Endometrium (tissue), 2 donors: Measurements from ENCODE around the gene ATP5F1E.
"Not testable (repeated sequence)": the region's sequence is repeated elsewhere in the genome, so short reads cannot be mapped to it uniquely, and the experiment has no call there.

Source experiments
- FAIRE-seq: peaks from 2 replicates; lab custom pipeline; 2012; peaks lifted over from hg19 to GRCh38; lab: Jason Lieb, UNC
- donor health status: control.
- donor health status: control.

Gene ATP5F1E

GRCh38 chr20:58988565-58988882 is 43.6 kb downstream of the ATP5F1E start:
- no peak for FAIRE-seq

- no peak for FAIRE-seq
These were observed 44.2 kb downstream of the ATP5F1E start for GRCh38 chr20:58987790-58988564.

- no peak for FAIRE-seq
These were observed 45.1 kb downstream of the ATP5F1E start for GRCh38 chr20:58986968-58987517.

GRCh38 chr20:58986286-58986967 is 45.7 kb downstream of the ATP5F1E start:
- FAIRE-seq: no peak

GRCh38 chr20:58985656-58986055 is 46.5 kb downstream of the ATP5F1E start:
- no peak for FAIRE-seq

GRCh38 chr20:58984691-58985090 is 47.4 kb downstream of the ATP5F1E start:
- no peak for FAIRE-seq

GRCh38 chr20:58983115-58983468 is 49.0 kb downstream of the ATP5F1E start:
- FAIRE-seq: not testable (repeated sequence)

- FAIRE-seq: no peak
These were observed 49.6 kb downstream of the ATP5F1E start for GRCh38 chr20:58982406-58983114.

- FAIRE-seq: no peak
These were observed 50.3 kb downstream of the ATP5F1E start for GRCh38 chr20:58981628-58982364.

GRCh38 chr20:58980711-58981627 is 51.2 kb downstream of the ATP5F1E start, which contains the start of gene NELFCD:
NELFCD (plus strand) TSS chr20:58981256; CDS start chr20:58981310, 54 bp downstream.
- FAIRE-seq: no peak

GRCh38 chr20:58978351-58979190 is 53.6 kb downstream of the ATP5F1E start:
- FAIRE-seq: no peak

GRCh38 chr20:58976061-58976730 is 55.9 kb downstream of the ATP5F1E start:
- FAIRE-seq: no peak
